A673 (cell line): ENCODE data around the gene IRF2BP2.

Experiments used
- CTCF ChIP-seq: fragments of 300-800, 200-600 bp; sonication (generic); conservative IDR thresholded peaks from 2 replicates; pipeline ENCODE4 v1.5.1; 2017; ENCODE audit warnings: low read depth, mild to moderate bottlenecking, antibody characterized with exemption, low read length, moderate library complexity, mixed read lengths
- EZH2 ChIP-seq: fragments of 200-600 bp; sonication (generic); IDR thresholded peaks from 2 replicates; pipeline ENCODE4 v1.6.1; 2017; ENCODE audit warnings: borderline replicate concordance, low read depth, mild to moderate bottlenecking, mixed read lengths, antibody characterized with exemption, low read length; ENCODE audit not compliant: poor library complexity, severe bottlenecking

GRCh38 chr1:234578735-234579134 is 31.2 kb downstream of the IRF2BP2 start:
- TF ChIP-seq CTCF (no peak), EZH2 (no peak)
